Heart right ventricle (tissue), 16 donors: ENCODE data around the gene TMEM107. TPM values are rescaled to one million over a fixed set of nuclear protein-coding genes. Genes with fewer than 3 reads are reported as not detected.

ENCODE experiments used
- ATAC-seq, 8 donors: fragments of 200-7000 bp; cut with Tn5 transposase; one replicate each; pipeline ENCODE4 v1.9.1; 2020; ENCODE audit warnings: mild to moderate bottlenecking in 8 of 8, moderate library complexity in 8 of 8, moderate number of reproducible peaks in 1 of 8
- DNase-seq, 2 donors: peaks; one replicate each; pipeline ENCODE4 v3.0.0-alpha.2; 2020
- H3K27ac ChIP-seq, 10 donors: fragments of 200-600 bp; sonication (generic) in 2 of 10; one replicate each; pipeline versions ENCODE4 v1.5.0 to v1.8.0; 2020 to 2022; ENCODE audit warnings: mild to moderate bottlenecking in 3 of 10
- H3K27me3 ChIP-seq, 7 donors: fragments of 200-600 bp; one replicate each; pipeline ENCODE4 v1.8.0; 2021 to 2022; ENCODE audit warnings: mild to moderate bottlenecking in 2 of 7
- H3K36me3 ChIP-seq, 9 donors: fragments of 200-600 bp; sonication (generic) in 1 of 9; one replicate each; pipeline versions ENCODE4 v1.5.0 to v1.8.0; 2020 to 2022; ENCODE audit warnings: mild to moderate bottlenecking in 2 of 9
- H3K4me1 ChIP-seq, 9 donors: fragments of 200-600 bp; sonication (generic) in 1 of 9; one replicate each; pipeline versions ENCODE4 v1.5.0 to v1.8.0; 2020 to 2022; ENCODE audit warnings: mild to moderate bottlenecking in 4 of 9
- H3K4me3 ChIP-seq, 10 donors: fragments of 200-600 bp; sonication (generic) in 2 of 10; one replicate each; pipeline versions ENCODE4 v1.5.0 to v1.8.0; 2020 to 2022; ENCODE audit warnings: mild to moderate bottlenecking in 7 of 10, moderate library complexity in 2 of 10
- H3K9me3 ChIP-seq, 11 donors: fragments of 200-600 bp in 10 of 11; sonication (generic) in 2 of 11; one replicate each; pipeline versions ENCODE4 v1.5.0 to v1.8.0; 2013 to 2022; ENCODE audit warnings: mild to moderate bottlenecking in 2 of 11, control low read depth in 1 of 11, moderate library complexity in 1 of 11
- CTCF ChIP-seq, 9 donors: fragments of 200-600 bp; sonication (generic) in 2 of 9; IDR thresholded peaks; one replicate each; pipeline versions ENCODE4 v1.5.0 to v1.8.0; 2021 to 2022; ENCODE audit warnings: antibody characterized with exemption in 9 of 9, mild to moderate bottlenecking in 5 of 9, moderate library complexity in 1 of 9
- WGBS, 2 donors: extraction: QIAGEN DNeasy Blood & Tissue Kit; methylation state at CpG; one replicate each; pipeline ENCODE4 v1.1.7; 2013; ENCODE audit warnings: inconsistent platforms in 1 of 2; 5-methylcytosine and 5-hydroxymethylcytosine counted together
- intact Hi-C, 10 donors: fragments of 100-400 bp; cut with DNase I; formaldehyde crosslinking; loops; one replicate each; pipeline versions ENCODE4 v1.11.1 to v1.14.2; 2022
- polyA plus RNA-seq, 2 donors: library from polyadenylated mRNA; stranded (reverse); fragments of 200-250 nt; gene quantifications; one replicate each; pipeline ENCODE4 v1.2.3, GENCODE V29; 2013
- total RNA-seq, 10 donors: library from RNA; stranded (reverse); fragmentation: NEBNext Ultra II Directional in 3 of 10; extraction: Animal tissue kit (Norgen Biotek cat#: 25700) in 3 of 10; gene quantifications; one replicate each; pipeline versions ENCODE4 v1.2.1 to v1.2.4, GENCODE V29; 2021 to 2023
- donor health status: Arrhythmogenic right ventricular cardiomyopathy.
- donor health status: ischemic (EF 13 %, LVEDD 7.1; RV severe dilation, severe dysfunction).
- donor health status: healthy with polysubstance abuse.
- donor health status: DM: no; HTN: yes; CAD: no.
- donor health status: DM: no; HTN: no; CAD: no.
- donor health status: ischemic (EF 25% LVEDD 6.9; RV normal size, moderate dysfunction).
- donor health status: ischemic (EF 25% LVEDD 5.7; RV mildly dilated, moderate dysfunction).
- donor health status: healthy.
- donor health status: DM: yes; HTN: yes; CAD: no.
- donor health status: Ischemic cardiomyopathy.
- donor health status: ischemic (EF 35%, LVEDD 5.7; RV mildly dilated, moderate dysfunction).
- donor health status: nonischemic (EF 11% LVEDD 7.7; RV severe dilation, severe dysfunction).
- donor health status: DM: yes; HTN: yes; CAD: no.
- donor health status: PGD.
- donor health status: ischemic (EF 29% LVEDD 5.4; RV normal size, mild dysfunction).
- donor health status: nonischemic (EF 23%, LVEDD 6.1; RV moderate dilation, normal function).

Gene TMEM107
- total and polyA plus RNA-seq, 12 donors = 4.5 to 15.2 (median 7.3) TPM

GRCh38 chr17:8167526-8167925 is 8.7 kb downstream of the TMEM107 start:
- Histone ChIP-seq H3K27ac (no peak overlapping the region), H3K36me3 (no peaks in the 10 kb centered on the region), H3K9me3 (no peaks in the 10 kb centered on the region), H3K27me3 (no peaks in the 10 kb centered on the region), H3K4me1 (peaks cover 15 to 26% (median 23%) of the 10 kb centered on the region in 9 donors), H3K4me3 (no peak overlapping the region)
- ATAC-seq (no peak), DNase-seq (no peak)
- intact Hi-C loops = no loop called here
- TF ChIP-seq CTCF (IDR thresholded peaks at IDR 0.05) = no peak
- 83 to 90% methylated on average over 3 of the region's 3 CpGs for WGBS, 2 donors

DNA sequence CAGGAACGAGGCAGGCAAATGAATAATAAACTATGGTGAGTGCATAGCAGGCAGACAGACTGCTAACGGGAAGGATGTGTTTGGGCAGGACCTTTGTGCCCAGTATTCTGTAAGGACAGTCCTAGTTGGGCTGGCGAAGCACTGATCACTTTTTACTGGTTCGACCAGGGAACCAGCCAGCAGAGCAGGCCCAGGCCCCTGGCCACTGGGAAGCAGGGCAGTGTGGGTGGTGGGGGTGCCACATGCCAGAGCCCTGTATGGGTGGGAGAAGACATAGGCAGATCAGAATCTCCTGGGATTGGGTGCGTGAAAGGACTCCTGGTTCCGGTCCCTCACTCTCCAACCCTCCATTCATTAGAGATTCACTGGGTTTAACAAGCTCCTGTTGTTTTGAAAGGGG is 9.4 kb downstream of the TMEM107 start:
- WGBS, 2 donors = 95 to 96% methylated on average over 6 of the region's 6 CpGs
- no peak for TF ChIP-seq CTCF (IDR thresholded peaks at IDR 0.05)
- no peak for DNase-seq

DNA sequence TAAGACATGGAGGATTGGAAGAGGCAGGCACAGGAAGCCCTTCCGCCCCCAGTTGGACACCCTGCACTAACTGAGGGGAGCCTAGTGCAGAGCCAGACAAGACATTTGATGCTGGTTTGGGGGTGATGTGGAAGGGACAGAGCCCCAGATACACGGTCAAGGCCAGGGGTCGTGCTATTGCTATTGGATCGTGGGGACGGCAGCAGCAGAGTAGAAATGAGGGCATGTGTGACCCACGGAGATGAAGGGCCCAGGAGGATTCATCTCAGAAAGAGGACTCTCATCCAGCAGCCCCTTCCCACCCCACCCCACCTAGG is 11.4 kb downstream of the TMEM107 start:
- Histone ChIP-seq H3K27me3 (no peaks in the 10 kb centered on the region), H3K36me3 (peaks cover 0 to 20% (median 12%) of the 10 kb centered on the region in 9 donors), H3K4me3 (peak overlapping the region in 4 of 10 donors; percentile 4 to 99 (median 14)), H3K4me1 (peaks cover 22 to 48% (median 38%) of the 10 kb centered on the region in 9 donors), H3K27ac (peak overlapping the region; percentile 97 to 100 (median 100)), H3K9me3 (no peaks in the 10 kb centered on the region)
- 63% methylated on average over 6 of the region's 6 CpGs for WGBS, 2 donors
- no peak for TF ChIP-seq CTCF (IDR thresholded peaks at IDR 0.05)
- DNase-seq (no peak), ATAC-seq (no peak)
- intact Hi-C loops = loop anchor here in 4 of 10 donors (1.0 to 5.0 kb wide), 3 partner anchors 9 to 42 kb away; partner anchors contain the start of gene HES7 (in 2 of the 4)

More for the DNA sequence above, 9.4 kb downstream of the TMEM107 start:
- Histone ChIP-seq H3K4me1 (peaks cover 17 to 29% (median 25%) of the 10 kb centered on the region in 9 donors), H3K27me3 (no peaks in the 10 kb centered on the region), H3K36me3 (peaks cover 0 to 3% (median 0%) of the 10 kb centered on the region in 9 donors), H3K9me3 (no peaks in the 10 kb centered on the region), H3K4me3 (no peak overlapping the region), H3K27ac (no peak overlapping the region)
- ATAC-seq = no peak
- intact Hi-C loops = no loop called here

- DNase-seq (peak; percentile 82 to 90), ATAC-seq (peak; percentile 68 to 90 (median 84))
- WGBS, 2 donors = 17 to 21% methylated on average over 13 of the region's 13 CpGs
- Histone ChIP-seq H3K9me3 (no peaks in the 10 kb centered on the region), H3K36me3 (peaks cover 0 to 26% (median 17%) of the 10 kb centered on the region in 9 donors), H3K27ac (peak overlapping the region; percentile 97 to 100 (median 100)), H3K4me1 (peaks cover 22 to 53% (median 43%) of the 10 kb centered on the region in 9 donors), H3K27me3 (no peaks in the 10 kb centered on the region), H3K4me3 (peak overlapping the region in 7 of 10 donors; percentile 4 to 99 (median 20))
- TF ChIP-seq CTCF (IDR thresholded peaks at IDR 0.05) = no peak
- intact Hi-C loops = loop anchor here in 4 of 10 donors (1.0 to 5.0 kb wide), 3 partner anchors 9 to 42 kb away; partner anchors contain the start of gene HES7 (in 2 of the 4)
Measured at GRCh38 chr17:8163978-8164814, 12.0 kb downstream of the TMEM107 start.
